NCI-H2227 (cell line): ENCODE data around the gene PSMC3.

ENCODE experiments used
- DNase-seq: peaks from one replicate; lab custom pipeline; 2025; ENCODE audit not compliant: unreplicated experiment; lab: John Stamatoyannopoulos, UW

Gene PSMC3

GRCh38 chr11:47443028-47443700 is 16.9 kb upstream of the PSMC3 start:
- DNase-seq, result peak; percentile 54

GRCh38 chr11:47442514-47442913 is 16.3 kb upstream of the PSMC3 start:
- DNase-seq, result no peak

- no peak for DNase-seq
Observed at GRCh38 chr11:47441421-47441820, 15.2 kb upstream of the PSMC3 start.

GRCh38 chr11:47440054-47440476 is 13.8 kb upstream of the PSMC3 start:
- no peak for DNase-seq

- no peak for DNase-seq
Observed at GRCh38 chr11:47438721-47439120, 12.5 kb upstream of the PSMC3 start.

GRCh38 chr11:47437746-47438418 is 11.6 kb upstream of the PSMC3 start:
- no peak for DNase-seq

GRCh38 chr11:47437218-47437745 is 11.0 kb upstream of the PSMC3 start:
- DNase-seq, result no peak

GRCh38 chr11:47436726-47437125 is 10.5 kb upstream of the PSMC3 start:
- no peak for DNase-seq

GRCh38 chr11:47435687-47436086 is 9.4 kb upstream of the PSMC3 start:
- no peak for DNase-seq

- no peak for DNase-seq
Observed at GRCh38 chr11:47434011-47434786, 8.0 kb upstream of the PSMC3 start.

GRCh38 chr11:47433157-47433556 is 6.9 kb upstream of the PSMC3 start:
- no peak for DNase-seq

- DNase-seq, result no peak
Observed at GRCh38 chr11:47431356-47432083, 5.3 kb upstream of the PSMC3 start.

- no peak for DNase-seq
Observed at GRCh38 chr11:47430524-47430923, 4.3 kb upstream of the PSMC3 start.

GRCh38 chr11:47425611-47426010 is 628 bp downstream of the PSMC3 start:
- no peak for DNase-seq

- DNase-seq, result no peak
Observed at GRCh38 chr11:47418454-47419259, 7.6 kb downstream of the PSMC3 start.

- no peak for DNase-seq
Observed at GRCh38 chr11:47417712-47418111, 8.5 kb downstream of the PSMC3 start.

GRCh38 chr11:47415949-47416472 is 10.2 kb downstream of the PSMC3 start:
- no peak for DNase-seq

- no peak for DNase-seq
Observed at GRCh38 chr11:47415091-47415854, 11.0 kb downstream of the PSMC3 start.

GRCh38 chr11:47414685-47415070 is 11.6 kb downstream of the PSMC3 start:
- no peak for DNase-seq
